SK-N-SH treated with all-trans-retinoic acid at 6 μM for 48 hours (cell line): ENCODE measurements around the gene VOPP1.

ENCODE experiments used
- CREB5 ChIP-seq: fragments of 250-450 bp; sonication (Bioruptor Pico); IDR thresholded peaks from 2 replicates; pipeline ENCODE4 v1.5.1; 2020; ENCODE audit warnings: low read depth, mild to moderate bottlenecking, moderate library complexity
- GLIS3 ChIP-seq: fragments of 250-450 bp; sonication (Bioruptor Pico); IDR thresholded peaks from 2 replicates; pipeline ENCODE4 v1.5.0; 2020; ENCODE audit warnings: mild to moderate bottlenecking, moderate library complexity
- ZFP3 ChIP-seq: fragments of 250-450 bp; sonication (Bioruptor Pico); IDR thresholded peaks from 2 replicates; pipeline ENCODE4 v1.5.0; 2020; ENCODE audit warnings: mild to moderate bottlenecking, moderate library complexity
- TF ChIP-seq, protein P1 (sequence below): fragments of 250-450 bp; sonication (Bioruptor Pico); IDR thresholded peaks from 2 replicates; pipeline ENCODE4 v1.8.0; 2020; ENCODE audit warnings: mild to moderate bottlenecking, moderate library complexity, borderline replicate concordance

DNA sequence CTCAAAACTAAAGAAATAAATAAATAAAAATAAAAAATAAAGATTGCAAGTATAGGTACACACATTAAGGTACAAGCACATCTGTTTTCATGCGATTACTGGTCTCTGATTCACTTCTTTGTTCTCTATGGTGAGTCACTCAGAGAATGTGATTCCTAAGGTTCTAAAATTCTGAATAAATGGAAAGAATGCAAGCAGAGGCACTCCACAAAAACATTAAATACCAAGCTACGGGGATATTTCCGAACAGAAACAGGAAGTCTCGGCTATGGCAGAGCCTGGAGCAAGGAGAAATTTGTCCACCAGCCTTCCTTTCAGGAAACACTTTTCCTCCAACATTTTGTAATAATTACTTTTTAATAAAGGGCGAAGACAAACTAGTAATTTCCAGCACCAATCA is 1.4 kb downstream of the VOPP1 start:
- TF ChIP-seq, protein P1, sequence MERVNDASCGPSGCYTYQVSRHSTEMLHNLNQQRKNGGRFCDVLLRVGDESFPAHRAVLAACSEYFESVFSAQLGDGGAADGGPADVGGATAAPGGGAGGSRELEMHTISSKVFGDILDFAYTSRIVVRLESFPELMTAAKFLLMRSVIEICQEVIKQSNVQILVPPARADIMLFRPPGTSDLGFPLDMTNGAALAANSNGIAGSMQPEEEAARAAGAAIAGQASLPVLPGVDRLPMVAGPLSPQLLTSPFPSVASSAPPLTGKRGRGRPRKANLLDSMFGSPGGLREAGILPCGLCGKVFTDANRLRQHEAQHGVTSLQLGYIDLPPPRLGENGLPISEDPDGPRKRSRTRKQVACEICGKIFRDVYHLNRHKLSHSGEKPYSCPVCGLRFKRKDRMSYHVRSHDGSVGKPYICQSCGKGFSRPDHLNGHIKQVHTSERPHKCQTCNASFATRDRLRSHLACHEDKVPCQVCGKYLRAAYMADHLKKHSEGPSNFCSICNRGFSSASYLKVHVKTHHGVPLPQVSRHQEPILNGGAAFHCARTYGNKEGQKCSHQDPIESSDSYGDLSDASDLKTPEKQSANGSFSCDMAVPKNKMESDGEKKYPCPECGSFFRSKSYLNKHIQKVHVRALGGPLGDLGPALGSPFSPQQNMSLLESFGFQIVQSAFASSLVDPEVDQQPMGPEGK (CRISPR knock-in tag), result no peak
- TF ChIP-seq CREB5 (CRISPR knock-in tag), result no peak
- TF ChIP-seq ZFP3 (CRISPR knock-in tag), result no peak
- no peak for TF ChIP-seq GLIS3 (CRISPR knock-in tag)
